Smooth muscle cell (in vitro differentiated cells): Measurements from ENCODE around the gene DDN. TPM values are rescaled to one million over a fixed set of nuclear protein-coding genes. Genes with fewer than 3 reads are reported as not detected.

Experiments used
- DNase-seq: peaks from one replicate; lab custom pipeline; 2025; ENCODE audit not compliant: unreplicated experiment; lab: John Stamatoyannopoulos, UW
- H2AFZ ChIP-seq: fragments of 200-600 bp; sonication (generic); 2 replicates; pipeline ENCODE4 v1.6.0; 2016; ENCODE audit warnings: antibody characterized with exemption, low read depth, mild to moderate bottlenecking
- H3F3A ChIP-seq: fragments of 200-600 bp; sonication (generic); 2 replicates; pipeline ENCODE4 v1.6.0; 2017; ENCODE audit warnings: antibody characterized with exemption, low read depth
- H3K27ac ChIP-seq: fragments of 200-600 bp; sonication (generic); 2 replicates; pipeline ENCODE4 v1.5.1; 2016; ENCODE audit warnings: low read depth, mild to moderate bottlenecking
- H3K27me3 ChIP-seq: fragments of 200-600 bp; sonication (generic); 2 replicates; pipeline ENCODE4 v1.6.1; 2016; ENCODE audit warnings: low read depth, mild to moderate bottlenecking
- H3K36me3 ChIP-seq: fragments of 200-600 bp; sonication (generic); 2 replicates; pipeline ENCODE4 v1.5.1; 2016; ENCODE audit warnings: low read depth
- H3K4me1 ChIP-seq: fragments of 200-600 bp; sonication (generic); 2 replicates; pipeline ENCODE4 v1.5.1; 2016; ENCODE audit warnings: low read depth
- H3K4me2 ChIP-seq: fragments of 200-600 bp; sonication (generic); 2 replicates; pipeline ENCODE4 v1.6.0; 2016; ENCODE audit warnings: mild to moderate bottlenecking
- H3K4me3 ChIP-seq: fragments of 200-600 bp; sonication (generic); 2 replicates; pipeline ENCODE4 v1.5.1; 2016; ENCODE audit warnings: mild to moderate bottlenecking
- H3K79me2 ChIP-seq: fragments of 200-600 bp; sonication (generic); 2 replicates; pipeline ENCODE4 v1.6.0; 2016; ENCODE audit warnings: low read depth, mild to moderate bottlenecking
- H3K9ac ChIP-seq: fragments of 200-600 bp; sonication (generic); 2 replicates; pipeline ENCODE4 v1.6.0; 2016; ENCODE audit warnings: low read depth
- H3K9me3 ChIP-seq: fragments of 200-600 bp; sonication (generic); replicated peaks from 2 replicates; pipeline ENCODE4 v1.5.1; 2016; ENCODE audit warnings: low read depth
- H4K20me1 ChIP-seq: fragments of 200-600 bp; sonication (generic); 2 replicates; pipeline ENCODE4 v1.6.0; 2016; ENCODE audit warnings: low read depth
- WGBS: methylation state at CpG from one replicate; pipeline ENCODE4 v1.1.7; 2016; ENCODE audit warnings: low lambda C conversion rate; 5-methylcytosine and 5-hydroxymethylcytosine counted together
- polyA plus RNA-seq: library from polyadenylated mRNA; unstranded; fragments of >200 nt; fragmentation: Nextera tagmentation; extraction: Ambion mirVana; gene quantifications from 2 replicates; pipeline ENCODE4 v1.2.1, GENCODE V29; 2016
- total RNA-seq: library from RNA; depleted of rRNA; stranded (reverse); fragments of >200 nt; gene quantifications from 2 replicates; pipeline ENCODE4 v1.2.3, GENCODE V29; 2014
- TF ChIP-seq, protein P1 (sequence below): fragments of 200-600 bp; sonication (generic); IDR thresholded peaks from 2 replicates; pipeline ENCODE4 v1.5.1; 2017; ENCODE audit warnings: borderline replicate concordance, mild to moderate bottlenecking, antibody characterized with exemption; ENCODE audit not compliant: insufficient read depth, poor library complexity, severe bottlenecking

The DDN gene
- total and polyA plus RNA-seq, 2 experiments from 2014 or later = 0.03 to 0.13 TPM

- Histone ChIP-seq H3K4me2 (peak overlapping the region; percentile 84), H3K4me3 (peak overlapping the region; percentile 87), H3F3A (peaks cover 6% of the 10 kb centered on the region), H3K36me3 (no peaks in the 10 kb centered on the region), H3K9me3 (no peaks in the 10 kb centered on the region), H3K4me1 (peaks cover 8% of the 10 kb centered on the region), H4K20me1 (peaks cover 11% of the 10 kb centered on the region), H2AFZ (peak overlapping the region; percentile 6), H3K79me2 (peaks cover 22% of the 10 kb centered on the region), H3K9ac (peak overlapping the region; percentile 95), H3K27ac (peak overlapping the region; percentile 97), H3K27me3 (no peaks in the 10 kb centered on the region)
- DNase-seq = no peak
- TF ChIP-seq, protein P1, sequence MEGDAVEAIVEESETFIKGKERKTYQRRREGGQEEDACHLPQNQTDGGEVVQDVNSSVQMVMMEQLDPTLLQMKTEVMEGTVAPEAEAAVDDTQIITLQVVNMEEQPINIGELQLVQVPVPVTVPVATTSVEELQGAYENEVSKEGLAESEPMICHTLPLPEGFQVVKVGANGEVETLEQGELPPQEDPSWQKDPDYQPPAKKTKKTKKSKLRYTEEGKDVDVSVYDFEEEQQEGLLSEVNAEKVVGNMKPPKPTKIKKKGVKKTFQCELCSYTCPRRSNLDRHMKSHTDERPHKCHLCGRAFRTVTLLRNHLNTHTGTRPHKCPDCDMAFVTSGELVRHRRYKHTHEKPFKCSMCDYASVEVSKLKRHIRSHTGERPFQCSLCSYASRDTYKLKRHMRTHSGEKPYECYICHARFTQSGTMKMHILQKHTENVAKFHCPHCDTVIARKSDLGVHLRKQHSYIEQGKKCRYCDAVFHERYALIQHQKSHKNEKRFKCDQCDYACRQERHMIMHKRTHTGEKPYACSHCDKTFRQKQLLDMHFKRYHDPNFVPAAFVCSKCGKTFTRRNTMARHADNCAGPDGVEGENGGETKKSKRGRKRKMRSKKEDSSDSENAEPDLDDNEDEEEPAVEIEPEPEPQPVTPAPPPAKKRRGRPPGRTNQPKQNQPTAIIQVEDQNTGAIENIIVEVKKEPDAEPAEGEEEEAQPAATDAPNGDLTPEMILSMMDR = no peak
- 7% methylated on average over 8 of the region's 8 CpGs for WGBS
Measured at GRCh38 chr12:49019120-49019430, 19.9 kb upstream of the DDN start.

DNA sequence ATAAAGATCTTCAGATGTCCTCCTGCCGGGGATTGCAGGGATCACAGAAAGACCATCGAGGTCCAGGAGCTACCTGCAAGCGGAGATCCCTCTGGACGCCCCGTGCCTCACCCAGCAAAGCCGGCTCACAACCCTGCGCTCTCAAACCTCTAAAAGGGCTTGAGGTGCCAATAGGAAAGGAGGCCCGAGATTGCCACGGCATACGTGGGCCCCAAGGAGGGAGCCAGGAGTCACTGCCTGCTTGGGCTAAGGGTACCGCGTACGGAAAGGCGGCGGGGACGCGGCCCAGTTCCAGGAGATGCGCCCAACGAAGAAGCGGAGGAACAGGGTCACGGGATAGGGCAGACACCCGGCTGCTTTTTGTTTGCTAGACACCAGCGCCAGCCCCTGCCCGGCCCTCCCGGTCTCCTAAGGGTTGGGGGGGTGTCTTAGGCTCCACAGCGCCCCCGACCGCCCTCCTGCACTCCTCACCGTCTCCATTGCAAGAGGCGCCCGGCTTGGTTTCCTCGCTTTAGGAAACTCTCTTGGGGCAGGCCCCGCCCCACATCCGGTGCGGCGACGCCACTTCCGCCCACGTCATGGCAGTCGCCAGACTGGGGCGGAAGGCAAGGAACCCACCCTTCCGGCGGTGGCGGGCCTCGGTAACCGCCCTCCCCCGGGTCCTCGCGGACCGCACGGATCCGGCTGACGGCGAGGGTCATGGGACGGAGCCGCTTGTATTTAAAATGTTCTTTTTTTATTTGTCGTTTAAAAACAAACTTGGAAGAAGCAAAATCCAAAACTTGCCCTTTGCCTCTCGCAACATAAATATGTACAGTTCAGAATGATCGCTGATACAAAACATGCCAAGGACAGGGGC, 19.3 kb upstream of the DDN start, which contains the start of gene PRKAG1:
TSS of gene PRKAG1 (minus strand) at position 516 of the 859 bp plus-strand sequence. CDS start at position 480, 36 bp downstream.
- Histone ChIP-seq H4K20me1 (peaks cover 11% of the 10 kb centered on the region), H2AFZ (peak within 1 kb of the TSS; percentile 6), H3K36me3 (no peaks in the 10 kb centered on the region), H3K4me3 (peak within 1 kb of the TSS; percentile 87), H3F3A (peaks cover 6% of the 10 kb centered on the region), H3K9me3 (no peaks in the 10 kb centered on the region), H3K27me3 (no peaks in the 10 kb centered on the region), H3K4me2 (peak within 1 kb of the TSS; percentile 84), H3K27ac (peak within 1 kb of the TSS; percentile 97), H3K79me2 (peaks cover 22% of the 10 kb centered on the region), H3K4me1 (peaks cover 8% of the 10 kb centered on the region), H3K9ac (peak within 1 kb of the TSS; percentile 95)
- DNase-seq = peak; percentile 85
- TF ChIP-seq, protein P1 = peak; percentile 44
- 2% methylated on average over 51 of the region's 59 CpGs for WGBS

DNA sequence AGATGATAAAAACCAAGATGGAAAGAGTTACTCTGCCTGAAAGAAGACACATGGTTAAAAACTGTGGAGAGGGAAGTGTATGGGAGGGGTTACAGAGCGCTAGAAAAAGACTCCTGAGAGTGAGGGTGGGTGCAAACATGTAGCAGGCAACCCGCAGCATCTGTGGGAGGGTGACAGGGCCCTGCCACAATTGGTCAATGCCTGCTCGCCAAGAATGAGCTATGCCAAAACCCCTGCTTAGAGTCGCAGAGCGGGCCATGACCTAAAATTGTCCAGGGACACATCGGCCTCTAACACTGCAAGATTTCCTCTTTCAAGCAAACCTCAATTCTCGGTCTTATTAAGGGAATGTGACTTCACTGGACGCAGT, 18.7 kb upstream of the DDN start:
- H3K27ac ChIP-seq = peak overlapping the region; percentile 97
- H3K9ac ChIP-seq = peak overlapping the region; percentile 95
- H2AFZ ChIP-seq = no peak overlapping the region
- H3K27me3 ChIP-seq = no peaks in the 10 kb centered on the region
- no peaks in the 10 kb centered on the region for H3K36me3 ChIP-seq
- peaks cover 6% of the 10 kb centered on the region for H3F3A ChIP-seq
- H3K9me3 ChIP-seq = no peaks in the 10 kb centered on the region
- peaks cover 11% of the 10 kb centered on the region for H4K20me1 ChIP-seq
- H3K4me1 ChIP-seq = peaks cover 8% of the 10 kb centered on the region
- peaks cover 22% of the 10 kb centered on the region for H3K79me2 ChIP-seq
- peak overlapping the region; percentile 84 for H3K4me2 ChIP-seq
- DNase-seq = no peak
- peak overlapping the region; percentile 87 for H3K4me3 ChIP-seq
- WGBS = 6% methylated on average over 8 of the region's 8 CpGs
- TF ChIP-seq, protein P1 = no peak
